HCT116 (cell line): ENCODE data around the gene THRA.

Source experiments
- CEBPB ChIP-seq: IDR thresholded peaks from 2 replicates; pipeline ENCODE4 v1.6.1; 2012; ENCODE audit warnings: low read depth
- EGR1 ChIP-seq: IDR thresholded peaks from 2 replicates; pipeline ENCODE4 v1.6.1; 2012; ENCODE audit warnings: low read depth
- EZH2 ChIP-seq: fragments of 200-600 bp; sonication (generic); IDR thresholded peaks from 2 replicates; pipeline ENCODE4 v1.6.1; 2017; ENCODE audit warnings: antibody characterized with exemption, mixed run types
- EZH2phosphoT487 ChIP-seq: fragments of 200-600 bp; IDR thresholded peaks from 2 replicates; pipeline ENCODE4 v1.6.1; 2018; ENCODE audit warnings: antibody characterized with exemption, borderline replicate concordance
- FOSL1 ChIP-seq: IDR thresholded peaks from 2 replicates; pipeline ENCODE4 v1.6.1; 2012; ENCODE audit warnings: low read depth
- JUND ChIP-seq: IDR thresholded peaks from 2 replicates; pipeline ENCODE4 v1.6.1; 2012
- POLR2A ChIP-seq: IDR thresholded peaks from 2 replicates; pipeline ENCODE4 v1.7.0; 2011; ENCODE audit warnings: borderline replicate concordance; ENCODE audit not compliant: insufficient read depth, insufficient read length; ENCODE audit errors: extremely low read depth
- POLR2AphosphoS5 ChIP-seq: IDR thresholded peaks from 2 replicates; pipeline ENCODE4 v1.6.1; 2011; ENCODE audit warnings: mild to moderate bottlenecking, low read depth, low read length, moderate library complexity
- RAD21 ChIP-seq: IDR thresholded peaks from 2 replicates; pipeline ENCODE4 v1.6.1; 2012; ENCODE audit warnings: low read depth, mild to moderate bottlenecking
- REST ChIP-seq: IDR thresholded peaks from 2 replicates; pipeline ENCODE4 v1.6.1; 2012; ENCODE audit warnings: low read depth
- ZNF274 ChIP-seq: fragments of 200-500 bp; sonication (Bioruptor generic); IDR thresholded peaks from 2 replicates; pipeline ENCODE4 v1.6.1; 2014; ENCODE audit warnings: mild to moderate bottlenecking, low read depth, low read length, inconsistent platforms
- TF ChIP-seq, protein P1 (sequence below), 3 experiments: fragments of 200-600 bp in 1 of 3; sonication (generic) in 1 of 3; IDR thresholded peaks in 2 of 3; conservative IDR thresholded peaks in 1 of 3; 2 replicates each; pipeline ENCODE4 v1.5.1; 2012 to 2017; ENCODE audit warnings: low read depth in 2 of 3, low read length in 2 of 3, antibody characterized with exemption in 1 of 3, borderline replicate concordance in 1 of 3, control low read depth in 1 of 3, mild to moderate bottlenecking in 1 of 3, mixed read lengths in 1 of 3, mixed run types in 1 of 3, moderate library complexity in 1 of 3; ENCODE audit not compliant: insufficient read depth in 1 of 3
- TF ChIP-seq, protein P2 (sequence below): IDR thresholded peaks from 2 replicates; pipeline ENCODE4 v1.6.1; 2012

DNA sequence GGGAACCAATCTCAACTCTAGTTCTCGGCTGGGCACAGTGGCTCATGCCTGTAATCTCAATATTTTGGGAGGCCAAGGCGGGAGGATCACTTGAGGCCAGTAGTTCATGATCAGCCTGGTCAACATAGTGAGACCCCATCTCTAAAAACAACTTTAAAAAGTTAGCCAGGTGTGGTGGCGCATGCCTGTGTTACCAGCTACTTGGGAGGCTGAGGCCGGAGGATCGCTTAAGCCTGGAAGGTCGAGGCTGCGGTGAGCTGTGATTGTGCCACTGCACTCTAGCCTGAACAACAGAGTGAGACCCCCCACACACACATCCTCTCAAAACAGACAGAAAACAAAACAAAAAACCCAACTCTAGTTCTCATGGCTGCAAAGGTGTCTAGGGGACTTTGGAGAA, 4.9 kb downstream of the THRA start:
- TF ChIP-seq RAD21, result no peak
- TF ChIP-seq CEBPB, result no peak
- TF ChIP-seq ZNF274, result no peak
- no peak for TF ChIP-seq POLR2A
- TF ChIP-seq EGR1, result no peak
- no peak for TF ChIP-seq REST
- no peak for TF ChIP-seq EZH2phosphoT487
- TF ChIP-seq POLR2AphosphoS5, result no peak
- no peak for TF ChIP-seq EZH2
- TF ChIP-seq, protein P1, sequence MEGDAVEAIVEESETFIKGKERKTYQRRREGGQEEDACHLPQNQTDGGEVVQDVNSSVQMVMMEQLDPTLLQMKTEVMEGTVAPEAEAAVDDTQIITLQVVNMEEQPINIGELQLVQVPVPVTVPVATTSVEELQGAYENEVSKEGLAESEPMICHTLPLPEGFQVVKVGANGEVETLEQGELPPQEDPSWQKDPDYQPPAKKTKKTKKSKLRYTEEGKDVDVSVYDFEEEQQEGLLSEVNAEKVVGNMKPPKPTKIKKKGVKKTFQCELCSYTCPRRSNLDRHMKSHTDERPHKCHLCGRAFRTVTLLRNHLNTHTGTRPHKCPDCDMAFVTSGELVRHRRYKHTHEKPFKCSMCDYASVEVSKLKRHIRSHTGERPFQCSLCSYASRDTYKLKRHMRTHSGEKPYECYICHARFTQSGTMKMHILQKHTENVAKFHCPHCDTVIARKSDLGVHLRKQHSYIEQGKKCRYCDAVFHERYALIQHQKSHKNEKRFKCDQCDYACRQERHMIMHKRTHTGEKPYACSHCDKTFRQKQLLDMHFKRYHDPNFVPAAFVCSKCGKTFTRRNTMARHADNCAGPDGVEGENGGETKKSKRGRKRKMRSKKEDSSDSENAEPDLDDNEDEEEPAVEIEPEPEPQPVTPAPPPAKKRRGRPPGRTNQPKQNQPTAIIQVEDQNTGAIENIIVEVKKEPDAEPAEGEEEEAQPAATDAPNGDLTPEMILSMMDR (IDR thresholded peaks at IDR 0.05 in 2 of 3, conservative IDR thresholded peaks at IDR 0.05 in 1 of 3; ENCODE audit: borderline replicate concordance in 1 of 3, insufficient read depth in 1 of 3, low read depth in 2 of 3, low read length in 2 of 3), result no peak
- TF ChIP-seq, protein P2, sequence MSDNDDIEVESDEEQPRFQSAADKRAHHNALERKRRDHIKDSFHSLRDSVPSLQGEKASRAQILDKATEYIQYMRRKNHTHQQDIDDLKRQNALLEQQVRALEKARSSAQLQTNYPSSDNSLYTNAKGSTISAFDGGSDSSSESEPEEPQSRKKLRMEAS, result no peak
- no peak for TF ChIP-seq JUND
- TF ChIP-seq FOSL1, result no peak
